Left lobe of liver (tissue), 2 donors: ENCODE data around the gene ACTR2. TPM values are rescaled to one million over a fixed set of nuclear protein-coding genes. Genes with fewer than 3 reads are reported as not detected.
"Not testable (repeated sequence)": the region's sequence is repeated elsewhere in the genome, so short reads cannot be mapped to it uniquely, and the experiment has no call there.

Source experiments
- ATAC-seq: fragments of 200-7000 bp; cut with Tn5 transposase; one replicate; pipeline ENCODE4 v1.9.1; 2020; ENCODE audit warnings: mild to moderate bottlenecking, moderate library complexity
- DNase-seq: peaks from one replicate; pipeline ENCODE4 v3.0.0-alpha.2; 2020; ENCODE audit warnings: low spot score
- total RNA-seq: library from RNA; stranded (reverse); gene quantifications from one replicate; pipeline ENCODE4 v1.2.1, GENCODE V29; 2021
- donor health status: DM: no; HTN: no; CAD: no; lungs with moderate emphysema.
- donor health status: DM: no; HTN: yes; CAD: no.

Gene ACTR2
- 63.8 TPM for total RNA-seq

- peak; percentile 97 for ATAC-seq
Measured at GRCh38 chr2:65227456-65228262, at the start of gene ACTR2. Gene ACTR2, plus strand, starts transcription at chr2:65227831. Its CDS starts 79 bp downstream, at chr2:65227910.

GRCh38 chr2:65182570-65182969, 45.1 kb upstream of the ACTR2 start:
- ATAC-seq = no peak
- no peak for DNase-seq

More at GRCh38 chr2:65227456-65228262, at the start of gene ACTR2:
- peak; percentile 97 for DNase-seq

- DNase-seq, ATAC-seq: not testable (repeated sequence)
Measured at GRCh38 chr2:65183406-65183805, 44.2 kb upstream of the ACTR2 start.

GRCh38 chr2:65185012-65185411, 42.6 kb upstream of the ACTR2 start:
- no peak for ATAC-seq
- DNase-seq = no peak

GRCh38 chr2:65186093-65186868, 41.4 kb upstream of the ACTR2 start:
- ATAC-seq (no peak), DNase-seq (no peak)

- DNase-seq = peak; percentile 76
- ATAC-seq = peak; percentile 100
Measured at GRCh38 chr2:65186872-65187851, 40.5 kb upstream of the ACTR2 start.

- no peak for ATAC-seq
- no peak for DNase-seq
Measured at GRCh38 chr2:65193446-65193845, 34.2 kb upstream of the ACTR2 start.

GRCh38 chr2:65198737-65199136, 28.9 kb upstream of the ACTR2 start:
- no peak for DNase-seq
- no peak for ATAC-seq

- DNase-seq = no peak
- ATAC-seq = no peak
Measured at GRCh38 chr2:65199166-65199565, 28.5 kb upstream of the ACTR2 start.

GRCh38 chr2:65199891-65200290, 27.7 kb upstream of the ACTR2 start:
- DNase-seq (no peak), ATAC-seq (no peak)

- DNase-seq (no peak), ATAC-seq (no peak)
Measured at GRCh38 chr2:65204461-65205210, 23.0 kb upstream of the ACTR2 start.

- ATAC-seq (no peak), DNase-seq (no peak)
Measured at GRCh38 chr2:65212115-65212514, 15.5 kb upstream of the ACTR2 start.

GRCh38 chr2:65212619-65213018, 15.0 kb upstream of the ACTR2 start:
- no peak for DNase-seq
- no peak for ATAC-seq

- DNase-seq = no peak
- ATAC-seq = no peak
Measured at GRCh38 chr2:65213035-65213434, 14.6 kb upstream of the ACTR2 start.

GRCh38 chr2:65214361-65214760, 13.3 kb upstream of the ACTR2 start:
- ATAC-seq = no peak
- DNase-seq = no peak

- ATAC-seq (no peak), DNase-seq (no peak)
Measured at GRCh38 chr2:65214843-65215242, 12.8 kb upstream of the ACTR2 start.

GRCh38 chr2:65215946-65216345, 11.7 kb upstream of the ACTR2 start:
- DNase-seq (no peak), ATAC-seq (no peak)

- ATAC-seq (no peak), DNase-seq (no peak)
Measured at GRCh38 chr2:65220432-65221131, 7.0 kb upstream of the ACTR2 start.

- ATAC-seq, DNase-seq: not testable (repeated sequence)
Measured at GRCh38 chr2:65221275-65221674, 6.4 kb upstream of the ACTR2 start.
